SH-SY5Y (cell line): ENCODE results near the gene NUP98.

Experiments
- GATA2 ChIP-seq: IDR thresholded peaks from 2 replicates; pipeline ENCODE4 v1.6.1; 2011; ENCODE audit warnings: mild to moderate bottlenecking, low read depth, low read length
- GATA3 ChIP-seq: IDR thresholded peaks from 2 replicates; pipeline ENCODE4 v1.6.1; 2011; ENCODE audit warnings: low read depth, mild to moderate bottlenecking, low read length, moderate library complexity

Gene NUP98

GRCh38 chr11:3700410-3700809, 96.9 kb downstream of the NUP98 start:
- TF ChIP-seq GATA2 (no peak), GATA3 (no peak)

DNA sequence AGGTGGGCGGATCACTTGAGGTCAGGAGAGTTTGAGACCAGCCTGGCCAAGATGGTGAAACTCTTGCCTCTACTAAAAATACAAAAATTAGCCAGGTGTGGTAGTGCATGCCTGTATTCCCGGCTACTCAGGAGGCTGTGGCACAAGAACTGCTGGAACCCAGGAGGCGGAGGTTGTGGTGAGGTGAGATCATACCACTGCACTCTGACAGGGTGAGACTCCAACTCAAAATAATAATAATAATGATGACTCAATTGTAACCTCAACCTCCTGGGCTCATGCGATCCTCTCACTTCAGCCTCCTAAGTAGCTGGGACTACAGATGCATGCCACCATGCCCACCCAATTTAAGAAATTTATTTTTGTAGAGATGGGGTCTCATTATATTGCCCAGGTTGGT, 110.6 kb downstream of the NUP98 start:
- TF ChIP-seq GATA3 (no peak), GATA2 (no peak)

DNA sequence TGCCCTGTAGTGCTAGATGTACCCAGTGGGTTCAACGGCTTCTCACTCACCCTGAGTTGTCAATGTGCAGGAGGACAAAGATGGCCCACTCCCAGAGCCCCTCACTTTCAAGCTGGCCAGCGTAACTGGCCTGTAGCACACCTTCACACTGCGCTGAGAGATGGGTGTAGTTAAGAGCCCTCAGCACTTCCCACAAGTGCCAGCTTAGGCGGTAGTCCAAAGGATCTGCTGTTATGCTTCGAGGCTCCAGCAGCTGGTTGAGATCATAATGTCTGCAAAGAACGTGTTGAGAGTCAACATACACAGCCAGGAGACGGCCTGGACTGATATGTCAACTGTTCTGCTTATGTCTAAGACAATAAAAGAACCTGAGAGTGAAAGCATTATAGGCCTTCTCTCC, 111.4 kb downstream of the NUP98 start:
- TF ChIP-seq GATA2, result no peak
- TF ChIP-seq GATA3, result no peak

- TF ChIP-seq GATA2 (no peak), GATA3 (no peak)
Observed at GRCh38 chr11:3684819-3685172, 112.6 kb downstream of the NUP98 start.

DNA sequence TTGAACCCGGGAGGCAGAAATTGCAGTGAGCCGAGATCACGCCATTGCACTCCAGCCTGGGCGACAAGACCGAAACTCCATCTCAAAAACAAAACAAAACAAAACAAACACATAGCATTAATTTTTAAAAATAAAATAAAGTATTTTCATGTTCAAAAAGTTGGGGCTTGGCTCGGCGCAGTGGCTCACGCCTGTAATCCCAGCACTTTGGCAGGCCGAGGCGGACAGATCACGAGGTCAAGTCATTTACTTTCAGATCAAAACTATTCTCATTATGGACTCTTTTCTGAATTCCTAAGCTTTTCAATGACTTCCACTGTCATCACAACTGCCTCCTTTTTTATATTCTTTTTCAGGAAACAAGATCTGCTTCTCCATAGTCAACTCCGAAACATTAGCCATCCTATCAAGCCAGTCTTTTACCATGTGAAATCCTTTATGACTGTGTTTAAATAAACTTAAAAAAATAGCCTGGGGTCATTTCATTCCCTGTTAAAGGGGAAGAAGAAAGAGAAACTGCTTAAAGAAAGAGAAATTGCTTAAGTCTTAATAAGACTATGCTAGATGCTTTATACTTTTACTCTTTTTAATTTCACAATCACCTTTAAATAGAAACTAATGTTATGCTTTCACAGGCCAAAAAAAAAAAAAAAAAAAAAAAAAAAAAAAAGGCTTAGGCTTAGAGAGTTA, 113.1 kb downstream of the NUP98 start:
- no peak for TF ChIP-seq GATA2

GRCh38 chr11:3683039-3683438, 114.3 kb downstream of the NUP98 start:
- no peak for TF ChIP-seq GATA2
- TF ChIP-seq GATA3, result no peak

DNA sequence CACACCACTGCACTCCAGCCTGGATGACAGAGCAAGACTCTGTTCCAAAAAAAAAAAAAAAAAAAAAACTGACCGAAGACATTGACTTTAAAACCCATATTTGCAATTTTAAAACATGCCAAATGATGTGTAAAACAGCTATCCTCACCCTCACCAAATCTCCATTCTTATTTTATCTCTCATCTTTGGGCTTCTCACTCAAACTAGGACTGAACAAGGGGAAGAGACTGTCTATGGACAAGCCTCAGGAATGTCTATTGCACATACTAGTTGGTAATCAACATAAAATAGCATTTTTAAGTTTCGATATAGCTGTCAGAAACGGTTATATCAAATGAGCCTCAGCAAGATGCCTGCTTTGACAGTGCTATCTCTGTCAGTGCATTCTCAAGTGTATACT, 118.3 kb downstream of the NUP98 start:
- TF ChIP-seq GATA2 (no peak), GATA3 (no peak)

- TF ChIP-seq GATA3 (no peak), GATA2 (no peak)
Observed at GRCh38 chr11:3675971-3676370, 121.4 kb downstream of the NUP98 start.

- no peak for TF ChIP-seq GATA2
- no peak for TF ChIP-seq GATA3
Observed at GRCh38 chr11:3674189-3674588, 123.2 kb downstream of the NUP98 start.

GRCh38 chr11:3671334-3672254, 125.8 kb downstream of the NUP98 start, which contains the start of gene CHRNA10:
Gene CHRNA10 (minus strand): TSS chr11:3671384. CDS start chr11:3671312, 72 bp downstream.
- TF ChIP-seq GATA3, result no peak
- TF ChIP-seq GATA2, result no peak

- no peak for TF ChIP-seq GATA2
- no peak for TF ChIP-seq GATA3
Observed at GRCh38 chr11:3669742-3670183, 127.6 kb downstream of the NUP98 start.

GRCh38 chr11:3669128-3669527, 128.2 kb downstream of the NUP98 start:
- TF ChIP-seq GATA3 (no peak), GATA2 (no peak)

DNA sequence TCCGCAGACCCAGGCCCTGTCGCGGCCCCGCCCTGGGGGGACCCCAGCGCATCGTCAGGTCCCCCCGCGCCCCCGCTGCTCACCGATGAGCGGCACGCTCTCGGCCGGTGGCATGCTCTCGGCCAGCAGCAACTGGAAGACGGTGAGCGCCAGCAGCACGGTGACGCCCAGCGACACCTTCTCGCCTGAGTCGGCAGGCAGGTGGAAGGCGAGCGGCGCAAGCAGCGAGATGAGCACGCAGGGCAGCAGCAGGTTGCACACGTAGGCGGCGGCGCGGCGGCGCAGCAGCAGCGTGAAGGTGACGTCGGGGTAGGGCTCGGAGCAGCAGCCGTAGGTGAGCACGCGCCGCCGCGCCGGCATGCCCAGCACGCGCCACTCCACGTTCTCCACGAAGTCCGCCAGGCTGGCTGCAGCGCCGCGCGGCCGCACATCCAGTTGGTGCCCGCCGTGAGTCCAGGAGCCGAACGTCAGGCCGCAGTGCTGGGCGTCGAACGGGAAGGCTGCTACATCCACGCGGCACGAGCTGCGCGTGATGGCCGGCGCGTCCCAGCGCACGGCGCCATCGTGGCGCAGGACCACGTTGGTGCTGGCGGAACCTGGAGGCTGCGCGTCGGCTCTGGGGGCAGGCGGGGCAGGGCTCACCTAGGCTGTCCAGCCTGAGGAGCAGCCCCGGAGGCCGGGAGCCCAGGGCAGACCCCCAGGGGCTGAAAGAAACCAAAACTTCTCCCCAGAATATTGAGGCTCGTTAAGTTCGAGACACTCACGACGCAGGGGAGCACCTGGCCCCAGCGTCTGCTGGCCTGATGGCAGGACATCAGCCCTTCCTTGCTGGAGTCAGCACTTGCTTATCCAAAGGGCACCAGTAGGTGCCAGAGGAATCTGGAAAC, 130.0 kb downstream of the NUP98 start:
- no peak for TF ChIP-seq GATA3
- no peak for TF ChIP-seq GATA2

- TF ChIP-seq GATA3 (no peak), GATA2 (no peak)
Observed at GRCh38 chr11:3666023-3666530, 131.3 kb downstream of the NUP98 start.
